Right lobe of liver (tissue), 4 donors: ENCODE data around the gene AKR1C3.
"Not testable (repeated sequence)": the region's sequence is repeated elsewhere in the genome, so short reads cannot be mapped to it uniquely, and the experiment has no call there.

ENCODE experiments used
- CTCF ChIP-seq, 4 donors: fragments of 200-600 bp in 3 of 4; fragments of 450-650 bp in 1 of 4; IDR thresholded peaks; one replicate each; pipeline versions ENCODE4 v1.5.1 to v1.8.0; 2016 to 2022; ENCODE audit warnings: antibody characterized with exemption in 4 of 4, mild to moderate bottlenecking in 2 of 4
- POLR2A ChIP-seq: fragments of 450-650 bp; IDR thresholded peaks from one replicate; pipeline ENCODE4 v1.6.1; 2017; ENCODE audit warnings: antibody characterized with exemption, mild to moderate bottlenecking
- donor health status: DM: no; HTN: no; CAD: no.
- donor health status: DM: no; HTN: no; CAD: no.
- donor health status: DM: no; HTN: yes; CAD: no.

GRCh38 chr10:5102479-5102878 lies 8.3 kb downstream of the AKR1C3 start:
- TF ChIP-seq CTCF (IDR thresholded peaks at IDR 0.05); POLR2A: not testable (repeated sequence)
